NCI-H1092 (cell line): Measurements from ENCODE around the gene FTO.
A peak's percentile ranks its signal among the peaks of the same experiment; 100 is the strongest.

Experiments
- DNase-seq: peaks from one replicate; lab custom pipeline; 2025; lab: John Stamatoyannopoulos, UW

Gene FTO

DNA sequence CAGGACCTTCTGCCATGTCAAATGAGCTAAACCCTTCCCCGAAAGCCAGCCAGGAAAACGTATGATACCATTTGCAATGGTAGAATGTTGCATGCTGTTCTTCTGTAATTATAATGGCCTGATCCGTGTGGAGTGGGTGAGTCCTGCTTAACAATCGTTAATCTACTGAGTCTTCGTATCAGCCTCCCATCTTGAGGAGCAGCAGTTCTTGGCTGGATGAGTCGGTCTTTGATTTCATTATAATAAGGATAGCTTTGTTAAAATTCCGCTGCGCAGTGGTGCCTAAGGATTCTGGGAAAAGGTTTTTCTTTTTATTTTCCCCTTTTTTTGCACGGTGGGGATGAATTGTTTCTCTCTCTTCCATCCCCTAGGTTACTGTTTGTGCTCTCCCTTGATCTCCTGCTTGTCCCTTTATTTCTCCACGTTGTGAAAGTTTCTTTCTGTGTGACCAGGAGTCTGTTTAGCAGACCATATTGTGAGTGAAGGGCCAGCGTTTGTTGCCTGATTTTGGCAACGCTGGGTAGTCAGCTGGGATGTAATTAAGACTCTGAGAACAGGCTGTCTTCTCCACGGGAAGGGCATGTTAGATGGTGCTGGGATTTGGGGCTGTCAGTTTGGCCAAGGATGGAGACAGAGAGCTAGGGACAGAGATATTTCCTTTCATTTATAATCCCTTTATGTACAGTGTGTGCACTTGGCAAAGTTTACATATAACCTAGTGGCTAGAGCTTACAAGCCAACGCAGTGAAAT is 263.0 kb downstream of the FTO start:
- no peak for DNase-seq

DNA sequence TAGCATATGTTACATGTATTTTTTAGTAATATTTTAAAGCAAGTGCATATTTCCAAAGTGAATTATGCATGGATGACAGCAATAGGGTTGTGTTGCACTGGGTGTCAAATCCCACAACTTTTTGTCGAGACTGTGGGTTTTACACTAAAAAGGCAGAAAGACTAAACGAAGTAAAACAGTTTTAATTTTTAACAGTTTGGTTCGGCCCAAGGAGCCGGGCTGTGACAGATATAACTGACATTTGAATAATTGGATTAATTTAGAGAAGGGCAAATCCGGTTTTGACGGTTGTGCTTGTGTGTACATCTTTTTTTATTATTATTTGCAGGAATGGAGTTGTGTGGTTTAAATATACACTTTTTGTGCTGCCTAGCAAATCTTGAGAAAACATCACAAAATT is 263.6 kb downstream of the FTO start:
- DNase-seq, result no peak

DNA sequence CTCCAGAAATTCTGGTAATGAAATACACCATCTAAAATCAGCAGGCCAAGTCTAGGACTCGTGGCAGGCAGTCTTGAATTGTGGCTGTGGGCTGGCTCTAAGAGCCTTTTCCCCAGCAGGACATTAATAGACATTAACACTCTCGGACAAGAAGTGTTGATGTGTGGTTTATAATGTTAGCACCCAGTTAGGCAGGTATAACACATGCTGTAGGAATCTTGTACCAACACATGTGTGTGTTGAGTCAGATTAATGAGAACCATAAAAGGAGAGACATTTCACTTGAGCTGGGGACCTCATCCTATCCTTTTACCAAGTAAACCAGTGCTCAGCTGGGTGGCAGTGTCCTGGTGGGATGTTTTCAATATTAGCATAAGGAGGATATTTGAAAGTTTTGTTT is 264.5 kb downstream of the FTO start:
- no peak for DNase-seq

DNA sequence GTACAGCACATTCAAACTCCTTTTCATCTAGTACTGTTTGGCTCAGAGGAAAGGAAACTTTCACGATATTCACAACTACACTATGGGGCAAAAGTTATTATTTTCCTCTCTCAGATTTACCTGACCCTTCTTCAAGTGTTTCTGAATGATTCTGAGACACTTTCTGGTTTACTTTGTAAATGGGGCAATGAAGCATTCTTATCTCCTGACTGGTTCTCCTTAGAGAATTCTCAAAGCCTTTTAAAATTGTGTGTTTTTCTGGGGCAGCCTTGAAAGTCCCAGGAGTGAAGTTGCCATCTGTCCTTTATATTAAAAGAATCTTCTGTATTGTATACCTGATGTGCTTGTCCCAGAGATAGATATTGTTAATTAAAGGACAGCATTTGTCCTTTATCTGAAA is 264.9 kb downstream of the FTO start:
- no peak for DNase-seq

DNA sequence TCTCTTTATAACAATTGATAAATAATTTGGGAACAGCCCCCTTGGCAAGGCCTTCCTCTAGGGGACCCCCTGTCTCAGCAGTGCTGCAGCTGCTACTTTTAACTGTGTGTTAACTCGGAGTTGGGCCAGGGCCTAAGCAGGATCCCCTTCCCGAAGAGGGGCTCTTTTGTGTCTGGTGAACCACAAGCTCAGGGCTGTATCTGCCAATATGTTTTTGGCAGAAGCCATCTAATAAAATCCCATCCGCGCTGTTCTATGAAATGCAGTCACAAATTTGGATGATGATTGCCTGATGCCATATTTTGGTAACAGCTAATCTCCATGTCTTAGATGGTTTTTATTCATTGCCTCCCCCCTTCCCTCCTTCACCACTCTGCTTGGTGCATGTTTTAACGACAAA is 267.7 kb downstream of the FTO start:
- peak; percentile 17 for DNase-seq

DNA sequence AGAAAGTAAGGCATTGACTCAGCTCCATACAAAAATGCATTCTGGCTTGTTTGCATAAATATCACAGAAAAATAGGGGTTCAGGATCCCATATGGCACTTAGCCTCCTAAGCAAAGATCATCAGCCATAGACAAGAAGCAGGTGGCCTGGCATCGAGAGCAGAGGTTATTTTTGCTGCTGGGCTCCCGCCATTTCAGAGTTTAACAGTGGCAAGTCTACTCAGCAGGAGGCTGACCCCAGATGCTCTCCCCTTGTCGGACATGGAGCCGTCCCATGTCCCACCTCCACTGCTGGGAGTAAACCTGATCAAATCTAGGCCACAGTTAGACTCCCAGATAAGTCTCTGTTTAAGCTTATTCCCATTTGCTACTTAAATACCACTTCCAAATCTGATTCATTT is 269.1 kb downstream of the FTO start:
- no peak for DNase-seq

DNA sequence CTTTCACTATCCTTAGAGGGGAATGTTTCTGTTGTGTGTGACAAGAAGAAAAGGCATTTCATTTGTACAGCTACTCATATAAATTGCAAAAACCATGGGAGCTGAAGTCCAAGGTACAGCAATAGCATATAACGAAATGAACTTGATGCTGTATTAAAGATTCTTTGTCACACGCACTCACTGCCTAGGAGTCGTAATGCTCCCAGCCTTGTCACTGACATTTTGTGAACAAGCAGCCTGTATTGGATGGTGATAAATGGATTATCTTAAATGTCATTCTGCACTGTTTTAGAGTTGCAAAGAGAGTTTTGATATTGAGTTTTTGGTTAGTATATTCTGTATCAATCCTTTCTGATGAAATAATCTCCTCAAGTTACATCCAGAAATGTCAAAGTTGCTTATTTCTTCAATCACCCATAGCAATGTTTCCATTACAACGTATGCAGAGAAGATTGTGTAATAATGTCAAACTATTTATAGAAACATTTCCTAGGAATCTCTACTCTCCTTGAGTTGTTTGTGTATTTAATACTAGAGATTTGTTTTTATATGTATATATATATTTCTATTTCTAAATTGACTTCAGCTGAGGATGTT is 270.6 kb downstream of the FTO start:
- no peak for DNase-seq

DNA sequence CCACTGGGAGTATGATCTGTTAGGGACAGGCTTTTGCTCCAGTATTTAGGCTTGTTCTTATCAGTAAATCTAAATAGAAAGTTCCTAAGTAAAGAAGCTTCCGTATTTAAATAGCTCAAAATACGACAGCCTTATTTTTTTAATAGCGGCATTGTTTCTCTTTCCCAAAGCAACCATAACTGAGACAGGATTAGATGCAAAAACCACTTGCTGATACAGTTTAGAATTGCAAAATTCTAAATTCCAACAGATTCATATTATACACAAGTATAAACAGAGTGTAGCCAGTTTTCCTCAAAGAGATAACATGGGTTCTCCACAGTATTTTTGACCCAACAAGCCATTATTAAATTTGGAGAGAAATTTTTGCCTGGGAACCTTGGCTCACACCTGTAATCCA is 276.7 kb downstream of the FTO start:
- DNase-seq, result no peak

DNA sequence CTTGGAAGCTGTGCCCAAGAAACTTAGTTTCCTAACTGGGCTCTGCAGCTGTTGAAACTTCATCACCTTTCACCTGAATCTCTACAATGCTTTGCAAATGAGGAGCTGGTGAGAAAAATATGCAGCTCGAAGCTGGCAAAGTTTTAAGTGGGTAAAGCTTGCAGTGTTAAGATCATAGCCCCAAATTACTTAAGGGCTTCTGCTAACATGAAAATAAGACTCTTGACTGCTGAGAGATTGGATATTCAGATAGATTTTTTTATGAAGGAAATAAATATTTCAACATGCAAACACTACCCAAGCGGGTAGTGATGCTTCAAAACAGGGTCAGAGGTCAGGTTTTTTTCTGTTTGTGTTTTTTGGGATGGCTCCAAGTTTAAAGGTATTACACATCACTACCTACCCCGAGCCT is 278.7 kb downstream of the FTO start:
- no peak for DNase-seq

DNA sequence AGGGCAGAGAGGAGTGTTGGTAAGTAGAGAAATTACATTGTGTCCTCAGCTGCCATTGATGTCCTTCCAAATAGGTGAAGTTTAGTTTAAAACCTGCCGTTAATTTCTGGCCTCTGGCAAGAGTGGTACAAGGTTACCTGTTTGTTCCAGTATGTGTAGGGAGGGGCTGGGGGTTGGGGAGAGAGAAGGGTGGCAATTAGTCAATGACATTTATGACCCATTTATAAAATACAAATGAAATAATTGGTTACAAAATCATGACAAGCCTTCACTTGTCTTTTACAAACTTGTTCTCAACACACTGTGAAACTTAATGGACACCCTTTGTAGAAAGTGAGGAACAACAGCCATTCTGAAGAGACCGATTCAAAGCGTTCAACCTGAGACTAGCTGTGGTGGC is 281.0 kb downstream of the FTO start:
- DNase-seq, result no peak

DNA sequence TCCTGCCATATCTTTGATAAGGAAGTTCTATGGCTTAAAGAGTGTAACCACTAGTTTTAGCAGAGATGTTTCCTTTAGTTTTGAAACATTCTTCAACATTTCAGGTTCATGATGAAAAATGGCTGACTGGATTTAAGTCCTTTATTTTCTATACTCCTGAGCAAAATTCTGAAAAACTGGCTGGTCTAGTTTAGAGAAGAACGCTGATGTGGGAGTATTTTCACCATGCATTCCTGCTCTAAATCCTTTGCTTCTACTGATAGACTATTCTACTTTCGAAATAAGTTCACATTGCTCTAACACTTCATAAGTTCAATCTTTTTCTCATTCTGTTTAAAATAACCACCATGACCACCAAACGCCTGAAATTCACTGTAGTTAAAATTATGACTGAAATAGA is 281.9 kb downstream of the FTO start:
- no peak for DNase-seq

DNA sequence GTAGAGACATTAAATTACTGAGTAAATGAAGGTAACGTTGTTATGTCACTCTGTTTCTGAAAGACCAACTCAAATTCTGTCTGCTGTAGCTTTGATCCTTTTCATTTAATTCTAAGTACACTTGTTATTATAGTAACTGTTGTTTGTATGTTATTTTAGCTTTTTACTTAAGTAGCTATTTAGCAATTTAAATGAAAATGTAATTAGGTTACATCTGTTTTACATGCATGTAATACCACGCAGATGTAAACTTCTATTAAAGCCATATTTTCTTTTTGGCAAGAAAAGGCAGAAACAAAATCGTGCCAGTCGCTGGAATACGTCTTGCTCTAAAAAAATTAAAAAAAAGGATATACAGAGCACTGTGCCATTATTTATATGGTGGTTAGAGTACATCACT is 282.8 kb downstream of the FTO start:
- DNase-seq, result no peak

DNA sequence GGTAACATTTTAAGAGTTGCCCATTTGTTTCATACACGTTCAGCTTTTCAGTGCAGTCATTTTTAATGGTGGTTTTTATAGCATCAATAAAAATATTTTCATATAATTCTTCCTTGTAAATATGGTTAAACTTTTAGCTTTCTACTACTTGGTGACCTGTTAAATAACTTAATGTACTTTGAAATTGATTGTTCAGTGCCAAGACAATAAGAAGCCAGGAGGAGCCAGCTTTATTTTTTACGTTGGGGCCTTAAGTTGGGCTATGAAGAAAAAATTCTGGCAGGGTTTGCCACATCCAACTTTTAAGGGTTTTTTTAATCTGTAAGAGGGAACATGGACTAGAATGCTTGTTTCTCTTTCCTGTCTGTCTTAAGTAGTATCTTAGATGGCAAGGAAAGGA is 284.2 kb downstream of the FTO start:
- no peak for DNase-seq

DNA sequence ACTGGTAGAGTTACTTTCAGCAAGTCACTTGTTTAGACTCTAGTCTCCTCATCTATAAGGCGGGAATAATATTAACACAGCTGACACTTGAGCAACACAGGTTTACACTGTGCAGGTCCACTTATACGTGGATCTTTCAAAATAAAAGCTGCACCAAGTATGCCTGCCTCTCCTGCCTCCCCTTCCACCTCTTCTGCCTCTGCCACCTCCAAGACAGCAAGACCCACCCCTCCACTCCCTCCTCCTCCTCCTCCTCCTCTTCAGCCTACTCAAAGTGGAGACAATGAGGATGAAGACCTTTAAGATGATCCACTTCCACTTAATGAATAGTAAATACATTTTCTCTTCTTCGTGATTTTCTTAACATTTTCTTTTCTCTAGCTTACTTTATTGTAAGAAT is 285.6 kb downstream of the FTO start:
- no peak for DNase-seq

DNA sequence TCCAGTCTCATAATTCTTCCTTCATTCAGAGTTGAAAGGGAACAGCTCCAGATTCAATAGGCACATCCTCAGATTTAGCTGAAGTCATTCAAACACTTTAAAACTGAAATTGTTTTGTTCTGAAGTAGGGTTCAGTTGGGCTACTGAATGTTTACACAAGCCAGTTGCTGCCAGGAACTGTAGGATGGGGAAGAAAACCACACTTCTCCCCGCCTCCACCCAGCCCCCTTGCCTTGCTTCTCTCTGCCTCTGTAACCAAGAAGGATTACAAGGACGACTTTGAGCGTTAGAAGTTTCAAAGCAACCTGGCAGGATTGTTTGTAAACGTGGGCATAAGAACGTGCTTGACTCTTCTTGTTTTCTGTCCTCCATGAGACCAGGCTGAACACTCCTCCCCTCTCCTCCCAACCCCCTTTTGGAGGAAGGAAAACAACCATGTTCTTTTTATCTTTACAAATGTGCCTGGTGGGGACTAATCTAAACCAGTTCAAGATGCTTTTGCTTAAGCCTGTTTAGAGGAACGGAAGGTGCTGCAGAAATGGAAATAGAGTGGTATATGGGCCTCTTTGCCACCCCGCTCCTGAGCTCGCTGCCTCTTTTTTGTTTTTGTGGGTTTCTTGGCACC is 287.9 kb downstream of the FTO start:
- peak; percentile 36 for DNase-seq

DNA sequence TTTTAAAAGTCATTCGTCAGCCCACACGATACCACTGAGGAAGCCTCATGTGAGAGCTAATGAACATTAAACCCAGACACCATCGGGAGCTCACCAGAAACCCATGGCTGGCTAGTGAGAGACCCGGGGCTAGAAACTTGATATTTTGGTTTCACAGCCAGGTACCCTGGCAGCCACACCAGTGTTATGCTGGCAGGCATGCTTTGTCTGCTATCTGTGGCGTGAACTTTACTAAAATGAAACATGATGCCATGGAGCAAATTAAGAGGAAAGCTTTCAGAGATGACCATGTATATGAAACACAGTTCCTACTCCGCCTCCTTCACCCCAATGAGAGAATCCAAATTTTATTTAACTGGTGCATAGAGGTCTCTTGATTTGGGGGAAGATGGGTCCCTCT is 291.4 kb downstream of the FTO start:
- no peak for DNase-seq

DNA sequence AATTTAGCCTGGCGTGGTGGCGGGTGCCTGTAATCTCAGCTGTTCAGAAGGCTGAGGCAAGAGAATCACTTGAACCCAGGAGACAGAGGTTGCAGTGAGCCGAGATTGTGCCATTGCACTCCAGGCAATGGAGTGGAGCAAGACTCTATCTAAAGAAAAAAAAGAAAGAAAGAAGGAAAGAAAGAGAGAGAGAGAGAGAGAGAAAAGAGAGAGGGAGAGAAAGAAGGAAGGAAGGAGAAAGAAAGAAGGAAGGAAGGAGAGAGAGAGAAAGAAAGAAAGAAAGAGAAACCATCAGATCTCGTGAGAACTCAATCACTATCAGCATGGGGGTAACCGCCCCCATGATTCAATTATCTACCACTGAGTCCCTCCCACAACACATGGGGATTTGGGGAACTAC is 293.0 kb downstream of the FTO start:
- no peak for DNase-seq

DNA sequence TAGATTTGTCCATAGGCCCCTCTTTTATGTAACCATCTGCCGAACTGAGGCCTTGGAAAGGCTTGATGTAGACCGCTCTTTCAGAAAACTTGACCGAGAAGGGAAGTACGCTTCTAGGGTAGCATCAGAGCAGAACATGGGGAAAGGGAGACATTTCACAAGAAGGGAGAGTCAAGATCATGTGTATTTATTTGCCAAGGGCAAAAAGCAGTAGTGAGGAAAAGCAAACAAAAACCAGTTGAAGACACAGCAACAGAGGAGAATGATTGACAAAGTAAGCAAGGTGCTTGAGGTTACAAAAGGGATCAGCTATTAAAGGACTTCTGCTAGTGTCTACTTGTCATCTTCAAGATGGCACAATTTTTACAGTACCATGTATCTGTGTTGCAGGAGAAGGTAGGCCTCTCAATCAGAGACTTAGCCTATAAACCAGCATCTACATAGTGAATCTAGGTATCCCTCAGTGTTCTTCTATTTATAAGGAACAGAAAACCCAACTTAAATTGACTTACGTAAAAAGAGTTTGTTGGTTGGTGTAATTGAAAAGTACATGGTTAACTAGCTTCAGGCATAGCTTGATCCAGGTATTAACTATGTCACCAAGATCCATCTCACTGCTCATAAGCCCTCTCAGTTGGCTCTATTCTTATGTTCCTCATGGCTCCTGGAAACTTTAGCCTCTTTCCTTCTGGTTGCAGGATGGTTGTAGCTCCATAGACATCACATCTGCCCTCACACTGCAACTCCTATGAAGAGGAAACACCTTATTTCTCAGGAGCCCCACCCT is 294.3 kb downstream of the FTO start:
- no peak for DNase-seq

DNA sequence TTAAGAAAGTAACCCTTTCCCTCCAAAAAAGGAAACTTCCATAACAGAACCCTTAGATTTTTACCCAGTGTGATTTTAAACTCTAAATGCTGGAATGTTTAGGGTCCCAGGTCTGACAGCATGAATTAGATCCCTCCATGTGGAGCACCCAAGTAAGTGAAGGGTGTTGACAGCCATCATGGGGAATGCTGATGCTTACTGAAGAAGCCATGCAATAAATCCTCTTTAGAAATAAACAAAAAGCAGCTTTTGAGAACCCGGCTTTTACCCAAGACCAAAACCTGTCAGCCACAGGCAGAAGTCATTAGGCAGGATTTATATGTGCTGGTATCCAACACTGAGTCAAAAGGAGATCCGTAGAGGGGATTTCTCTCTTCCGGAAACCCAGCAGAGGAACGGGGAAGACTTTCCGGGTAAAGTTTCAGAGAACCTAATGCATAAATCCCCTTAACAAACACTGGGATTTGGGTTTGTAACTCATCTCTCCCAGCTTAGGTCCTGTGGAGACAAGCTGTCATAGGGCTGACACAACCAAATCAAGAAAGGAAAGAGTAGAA is 295.1 kb downstream of the FTO start:
- no peak for DNase-seq

DNA sequence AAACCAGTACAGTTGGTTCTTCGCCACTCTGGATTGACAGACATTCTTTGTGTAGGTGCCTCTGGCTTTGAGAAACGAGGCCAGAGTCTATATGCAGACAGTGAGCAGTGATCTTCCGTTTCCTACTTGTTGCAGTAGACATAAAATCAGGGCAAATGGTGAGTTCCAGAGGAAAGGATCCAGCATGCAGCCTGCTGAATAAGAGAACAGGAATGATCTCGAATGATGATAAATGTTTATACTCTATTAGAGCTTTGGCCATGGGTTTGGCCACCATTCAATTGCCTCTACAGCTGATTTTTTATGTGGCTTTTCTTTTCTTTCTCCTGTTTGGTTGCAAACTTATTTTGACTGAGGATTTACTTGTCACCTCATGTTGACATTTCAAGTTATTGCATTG is 295.9 kb downstream of the FTO start:
- DNase-seq, result no peak

DNA sequence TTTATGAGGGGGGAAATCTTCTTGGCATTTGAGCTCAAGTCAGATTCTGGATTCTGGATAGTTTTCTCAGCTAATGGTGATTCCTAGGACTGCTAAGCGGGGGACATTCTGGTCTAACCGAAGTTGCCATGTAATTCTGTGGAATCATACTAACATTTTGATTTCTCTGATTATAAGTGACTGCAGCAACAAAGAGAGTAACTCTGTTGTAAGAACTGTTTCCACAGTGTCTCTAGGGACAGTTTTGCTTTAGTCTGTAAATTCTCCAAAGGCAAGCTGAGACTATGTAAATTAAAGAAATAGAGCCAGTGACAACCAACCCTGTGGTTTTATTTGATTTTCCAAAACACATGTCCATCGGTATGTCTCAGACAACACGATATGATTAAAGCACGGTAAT is 296.4 kb downstream of the FTO start:
- DNase-seq, result no peak

DNA sequence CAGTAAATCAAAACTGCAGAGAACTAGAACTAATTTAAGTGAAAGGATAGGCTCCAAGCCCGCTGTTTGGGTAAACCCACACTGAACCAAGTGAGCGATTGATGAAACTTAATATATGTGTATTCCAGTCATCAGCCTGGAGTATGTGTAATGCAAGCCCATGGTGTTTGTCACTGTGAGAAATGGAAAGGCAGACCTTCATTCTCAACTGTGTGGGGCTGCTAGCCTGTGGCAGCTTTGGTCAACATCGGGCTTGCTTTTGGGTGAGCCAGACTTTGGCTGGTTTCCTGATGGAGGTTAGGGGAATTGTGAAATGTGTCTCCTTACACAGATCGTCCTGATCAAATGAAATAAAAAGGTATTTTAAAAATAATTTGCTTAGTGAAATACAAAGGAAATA is 302.7 kb downstream of the FTO start:
- no peak for DNase-seq

DNA sequence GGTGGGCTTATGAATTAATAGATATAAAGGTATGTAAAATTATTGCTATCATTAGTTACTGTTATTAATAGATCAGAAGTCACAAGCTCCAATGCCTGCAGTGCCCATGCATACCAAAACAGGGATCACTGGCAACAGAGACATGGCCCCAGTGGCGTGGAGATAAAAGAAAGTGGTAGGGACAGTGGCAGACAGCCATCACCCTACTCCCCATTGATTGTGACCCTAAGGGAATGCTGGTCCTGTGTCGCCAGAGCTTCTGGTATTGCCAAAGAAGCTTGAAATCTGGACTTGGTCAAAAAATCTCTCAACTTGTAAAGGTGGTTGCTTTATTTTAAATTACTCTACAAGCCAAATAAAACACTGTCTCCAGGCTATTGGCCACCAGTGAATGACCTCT is 303.5 kb downstream of the FTO start:
- DNase-seq, result no peak
